MCF 10A (cell line): Measurements from ENCODE around the gene E4F1. TPM values are rescaled to one million over a fixed set of nuclear protein-coding genes. Genes with fewer than 3 reads are reported as not detected.
"Not testable (repeated sequence)": the region's sequence is repeated elsewhere in the genome, so short reads cannot be mapped to it uniquely, and the experiment has no call there.

Experiments
- BruUV-seq: library from RNA; stranded (reverse); fragments of 400-500 nt; replicated peaks from 2 replicates; lab custom pipeline; 2021; lab: Mats Ljungman, UMichigan
- CTCF ChIA-PET: fragments of 300-600 bp; sonication (Branson Sonifier 250); formaldehyde crosslinking; extraction: SDS; loops from one replicate; lab custom pipeline; 2021; ENCODE audit warnings: antibody characterized with exemption, inconsistent platforms; lab: Yijun Ruan, JAX
- POLR2A ChIA-PET: fragments of 300-600, 350-650 bp; sonication (Branson Sonifier 250); formaldehyde crosslinking; extraction: SDS; loops from one replicate; lab custom pipeline; 2020; ENCODE audit warnings: antibody characterized with exemption, inconsistent platforms; lab: Yijun Ruan, JAX
- DNase-seq: peaks from one replicate; pipeline ENCODE4 v3.0.0-alpha.2; 2018; ENCODE audit not compliant: unreplicated experiment
- H3K27ac Mint-ChIP-seq: one replicate; pipeline ENCODE4 v1.8.0; 2022; ENCODE audit warnings: mild to moderate bottlenecking, low read depth, mixed read lengths; ENCODE audit not compliant: unreplicated experiment
- H3K27me3 Mint-ChIP-seq: one replicate; pipeline ENCODE4 v1.8.0; 2022; ENCODE audit warnings: mixed read lengths; ENCODE audit not compliant: insufficient read depth, unreplicated experiment
- H3K36me3 Mint-ChIP-seq: one replicate; pipeline ENCODE4 v1.8.0; 2022; ENCODE audit warnings: mild to moderate bottlenecking, moderate library complexity, mixed read lengths; ENCODE audit not compliant: insufficient read depth, unreplicated experiment
- H3K4me1 Mint-ChIP-seq: one replicate; pipeline ENCODE4 v1.8.0; 2022; ENCODE audit warnings: mixed read lengths; ENCODE audit not compliant: insufficient read depth, unreplicated experiment
- H3K4me3 Mint-ChIP-seq: one replicate; pipeline ENCODE4 v1.8.0; 2022; ENCODE audit warnings: mild to moderate bottlenecking, moderate library complexity, mixed read lengths; ENCODE audit not compliant: unreplicated experiment
- H3K9me3 Mint-ChIP-seq: one replicate; pipeline ENCODE4 v1.8.0; 2022; ENCODE audit warnings: mixed read lengths; ENCODE audit not compliant: unreplicated experiment
- CTCF ChIP-seq: fragments of 200-600 bp; IDR thresholded peaks from one replicate; pipeline ENCODE4 v1.8.0; 2022; ENCODE audit warnings: antibody characterized with exemption, mild to moderate bottlenecking; ENCODE audit not compliant: unreplicated experiment
- intact Hi-C: fragments of 100-400 bp; cut with micrococcal nuclease; formaldehyde crosslinking; loops from 2 replicates; pipeline ENCODE4 v1.14.1; 2022
- total RNA-seq: library from RNA; stranded (reverse); gene quantifications from 2 replicates; pipeline ENCODE4 v1.2.3, GENCODE V29; 2022

The E4F1 gene
- total RNA-seq, 1 experiment from 2014 or later: 26.2 TPM

DNA sequence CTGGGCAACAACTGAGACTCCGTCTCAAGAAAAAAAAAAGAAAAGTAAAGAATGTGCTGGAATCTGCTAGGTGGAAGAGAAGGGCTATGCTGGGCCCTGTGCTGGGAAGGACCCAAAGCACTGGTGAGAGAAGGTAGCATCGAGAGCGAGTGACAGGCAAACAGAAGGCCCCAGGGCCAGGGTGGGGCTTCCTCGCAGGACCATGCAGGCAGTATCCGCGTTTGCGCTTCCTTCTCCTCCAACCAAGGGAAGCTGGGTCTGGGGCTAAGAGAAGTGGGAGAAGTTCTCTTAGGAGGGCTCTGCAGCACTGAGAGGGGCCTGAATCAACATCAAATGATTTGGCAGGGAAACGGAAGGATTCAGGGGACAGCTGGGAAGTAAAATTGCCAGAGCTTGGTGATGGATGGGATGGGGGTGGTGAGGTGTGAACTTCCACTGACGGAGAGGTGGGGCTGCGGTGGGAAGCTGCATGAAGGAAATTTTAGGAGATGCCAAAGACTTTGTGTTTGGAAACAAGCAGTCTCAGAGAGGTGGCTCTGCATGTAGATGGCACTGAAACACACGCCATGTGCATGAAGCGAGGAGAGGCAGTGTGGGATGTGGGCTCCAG, 33.2 kb downstream of the E4F1 start:
- no peaks in the 10 kb centered on the region for H3K4me1 Mint-ChIP-seq
- no TSS peak for BruUV-seq
- H3K36me3 Mint-ChIP-seq: peaks cover 98% of the 10 kb centered on the region
- no peak overlapping the region for H3K4me3 Mint-ChIP-seq
- CTCF ChIA-PET: interaction anchor here (0.6 kb wide), 1 partner anchor 15 kb away, joined by 4 read pairs; no protein-coding TSS in a partner anchor
- no peaks in the 10 kb centered on the region for H3K27me3 Mint-ChIP-seq
- intact Hi-C loops: no loop called here
- TF ChIP-seq CTCF: no peak
- POLR2A ChIA-PET: interaction anchor here (1.0 kb wide), 1 partner anchor 31 kb away, joined by 3 read pairs; no protein-coding TSS in a partner anchor
- DNase-seq: no peak
- H3K9me3 Mint-ChIP-seq: no peaks in the 10 kb centered on the region
- H3K27ac Mint-ChIP-seq: peak overlapping the region; percentile 66

- no TSS peak for BruUV-seq
- DNase-seq: no peak
- Mint-ChIP-seq H3K27me3 (no peaks in the 10 kb centered on the region), H3K36me3 (peaks cover 100% of the 10 kb centered on the region), H3K4me3 (no peak overlapping the region), H3K4me1 (no peaks in the 10 kb centered on the region), H3K27ac (no peak overlapping the region), H3K9me3 (no peaks in the 10 kb centered on the region)
- ChIA-PET CTCF (interaction anchor here (0.6 to 1.7 kb wide), 5 partner anchors 22 to 246 kb away, joined by 3 to 6 read pairs (median 4); no protein-coding TSS in a partner anchor), POLR2A (interaction anchor here (0.6 to 2.4 kb wide), 5 partner anchors 8 to 250 kb away, joined by 3 to 8 read pairs (median 4); no protein-coding TSS in a partner anchor)
- intact Hi-C loops: no loop called here
- no peak for TF ChIP-seq CTCF
These were observed 34.3 kb downstream of the E4F1 start for GRCh38 chr16:2257726-2258125.

DNA sequence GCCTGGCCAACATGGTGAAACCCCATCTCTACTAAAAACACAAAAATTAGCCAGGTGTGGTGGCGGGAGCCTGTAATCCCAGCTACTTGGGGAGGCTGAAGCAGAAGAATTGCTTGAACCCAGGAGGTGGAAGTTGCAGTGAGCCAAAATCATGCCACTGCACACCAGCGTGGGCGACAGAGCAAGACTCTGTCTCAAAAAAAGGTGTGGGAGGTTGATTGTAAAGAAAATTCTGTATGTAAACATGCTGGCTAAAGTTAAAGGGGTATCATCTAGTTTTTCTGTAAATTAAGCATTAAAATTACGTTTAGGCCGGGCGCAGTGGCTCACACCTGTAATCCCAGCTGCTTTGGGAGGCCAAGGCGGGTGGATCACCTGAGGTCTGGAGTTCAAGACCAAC, 35.1 kb downstream of the E4F1 start:
- H3K9me3 Mint-ChIP-seq, H3K27me3 Mint-ChIP-seq, H3K27ac Mint-ChIP-seq, H3K4me1 Mint-ChIP-seq, H3K4me3 Mint-ChIP-seq, intact Hi-C loops, DNase-seq, BruUV-seq: not testable (repeated sequence)
- ChIA-PET POLR2A (interaction anchor here (1.6 to 2.4 kb wide), 3 partner anchors 8 to 251 kb away, joined by 4 to 8 read pairs (median 5); no protein-coding TSS in a partner anchor), CTCF (interaction anchor here (1.3 to 1.7 kb wide), 3 partner anchors 63 to 243 kb away, joined by 3 to 6 read pairs (median 5); no protein-coding TSS in a partner anchor)
- H3K36me3 Mint-ChIP-seq: peaks cover 100% of the 10 kb centered on the region

GRCh38 chr16:2260250-2260649, 36.9 kb downstream of the E4F1 start:
- H3K27ac Mint-ChIP-seq: no peak overlapping the region

DNA sequence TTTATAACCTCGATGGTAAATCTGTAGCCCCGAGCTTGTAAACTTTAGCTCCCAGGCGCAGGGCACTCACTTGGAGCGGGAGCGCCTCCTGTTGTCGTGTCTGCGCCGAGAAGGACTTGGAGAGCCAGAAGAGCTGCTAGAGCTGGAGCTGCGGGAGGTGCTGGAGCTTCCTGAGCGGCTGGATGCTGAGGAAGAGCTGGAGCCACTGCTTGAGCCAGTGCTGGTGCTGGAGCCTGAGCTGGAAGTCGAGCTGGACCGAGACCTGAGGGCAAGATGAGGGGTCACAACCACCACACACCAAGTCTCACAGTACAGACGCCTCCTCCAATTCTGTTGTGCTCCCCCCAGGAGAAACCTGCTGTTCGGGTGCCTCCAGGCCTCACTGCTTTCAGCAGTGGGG, 39.6 kb downstream of the E4F1 start:
- H3K27me3 Mint-ChIP-seq, H3K27ac Mint-ChIP-seq, H3K9me3 Mint-ChIP-seq, DNase-seq, H3K4me3 Mint-ChIP-seq, intact Hi-C loops, H3K4me1 Mint-ChIP-seq, BruUV-seq: not testable (repeated sequence)
- ChIA-PET POLR2A (interaction anchor here (0.6 to 1.1 kb wide), 4 partner anchors 11 to 425 kb away, joined by 3 to 4 read pairs (median 4); partner anchors contain the start of gene ECI1), CTCF (interaction anchor here (0.6 to 1.3 kb wide), 2 partner anchors 11 to 260 kb away, joined by 3 to 5 read pairs; no protein-coding TSS in a partner anchor)
- peaks cover 78% of the 10 kb centered on the region for H3K36me3 Mint-ChIP-seq

More at GRCh38 chr16:2260250-2260649, 36.9 kb downstream of the E4F1 start:
- DNase-seq: no peak
- peaks cover 8% of the 10 kb centered on the region for H3K4me1 Mint-ChIP-seq
- ChIA-PET POLR2A (interaction anchor here (1.2 to 2.8 kb wide), 3 partner anchors 9 to 105 kb away, joined by 3 to 18 read pairs (median 8); partner anchors contain the start of genes ECI1 and TRAF7), CTCF (interaction anchor here (1.0 kb wide), 1 partner anchor 9 kb away, joined by 5 read pairs; the partner anchor contains the start of gene ECI1)
- H3K9me3 Mint-ChIP-seq: no peaks in the 10 kb centered on the region
- no peaks in the 10 kb centered on the region for H3K27me3 Mint-ChIP-seq
- no peak for TF ChIP-seq CTCF
- peaks cover 100% of the 10 kb centered on the region for H3K36me3 Mint-ChIP-seq
- no peak overlapping the region for H3K4me3 Mint-ChIP-seq
- no TSS peak for BruUV-seq
- intact Hi-C loops: no loop called here

DNA sequence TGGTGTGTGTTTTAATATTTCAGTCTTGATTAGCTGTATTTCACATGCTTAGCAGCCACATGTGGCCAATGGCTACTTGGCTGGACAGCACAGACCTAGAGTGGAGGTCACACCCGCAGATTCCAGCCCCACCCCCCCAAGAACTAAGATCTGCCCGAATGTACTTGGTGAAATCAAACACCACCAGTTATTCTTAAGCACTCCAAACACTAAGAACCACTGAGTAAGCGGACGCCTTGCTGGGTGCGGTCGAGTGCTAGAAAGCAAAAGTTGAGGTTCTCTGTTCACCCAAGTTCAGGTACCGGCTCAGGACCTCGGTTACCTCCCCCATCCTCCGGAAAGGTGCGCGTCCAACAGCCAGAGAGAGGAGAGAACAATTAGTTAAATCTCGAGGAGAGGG, 43.5 kb downstream of the E4F1 start:
- CTCF ChIA-PET, H3K27me3 Mint-ChIP-seq, BruUV-seq, H3K9me3 Mint-ChIP-seq, intact Hi-C loops: not testable (repeated sequence)
- H3K36me3 Mint-ChIP-seq: peaks cover 42% of the 10 kb centered on the region
- peak; percentile 19 for DNase-seq
- H3K4me3 Mint-ChIP-seq: peak overlapping the region; percentile 97
- POLR2A ChIA-PET: interaction anchor here (0.6 to 1.9 kb wide), 8 partner anchors 9 to 266 kb away, joined by 3 to 28 read pairs (median 4); partner anchors contain the start of gene ECI1
- H3K27ac Mint-ChIP-seq: peak overlapping the region; percentile 99
- peaks cover 15% of the 10 kb centered on the region for H3K4me1 Mint-ChIP-seq
